Mononuclear cell (primary cell): ENCODE data around the gene SDK1. TPM values are rescaled to one million over a fixed set of nuclear protein-coding genes. Genes with fewer than 3 reads are reported as not detected.
"Not testable (repeated sequence)": the region's sequence is repeated elsewhere in the genome, so short reads cannot be mapped to it uniquely, and the experiment has no call there.

ENCODE experiments used
- H3K27me3 ChIP-seq: 2 replicates; pipeline ENCODE4 v1.6.0; 2011; ENCODE audit warnings: low read length, control low read depth; ENCODE audit not compliant: insufficient read depth
- H3K4me1 ChIP-seq: 2 replicates; pipeline ENCODE4 v1.5.1; 2011; ENCODE audit warnings: mild to moderate bottlenecking, low read length, control low read depth; ENCODE audit not compliant: insufficient read depth
- H3K4me3 ChIP-seq: 2 replicates; pipeline ENCODE4 v1.5.1; 2011; ENCODE audit warnings: mild to moderate bottlenecking, low read length, moderate library complexity
- H3K9me3 ChIP-seq: 2 replicates; pipeline ENCODE4 v1.5.1; 2011; ENCODE audit warnings: low read depth, mild to moderate bottlenecking, control low read depth, low read length
- total RNA-seq: library from RNA; depleted of rRNA; stranded (reverse); fragments of >200 nt; gene quantifications from one replicate; pipeline ENCODE4 v1.2.3, GENCODE V29; 2012

Gene SDK1
- total RNA-seq, 1 donor: 0.31 TPM

- no peaks in the 10 kb centered on the region for H3K4me1 ChIP-seq
- no peaks in the 10 kb centered on the region for H3K9me3 ChIP-seq
- H3K4me3 ChIP-seq: no peak overlapping the region
- no peaks in the 10 kb centered on the region for H3K27me3 ChIP-seq
These were observed 976.9 kb downstream of the SDK1 start for GRCh38 chr7:4277936-4278335.

DNA sequence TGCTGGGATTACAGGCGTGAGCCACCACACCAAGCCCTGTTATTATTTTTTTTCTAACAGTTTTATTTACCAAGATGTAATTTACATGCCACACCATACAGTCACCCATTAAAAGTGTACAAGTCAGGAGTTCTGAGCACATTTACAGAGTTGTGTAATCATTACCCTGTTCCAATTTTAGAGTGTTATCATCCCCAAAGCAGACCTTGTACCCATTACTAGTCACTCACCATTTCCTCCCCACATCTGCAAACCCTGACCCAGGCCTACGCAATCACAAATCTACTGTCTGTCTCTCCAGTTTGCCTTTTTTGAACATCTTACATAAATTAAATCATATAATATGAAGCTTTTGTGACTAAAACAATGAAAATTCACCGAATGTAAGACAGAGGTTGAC lies 978.2 kb downstream of the SDK1 start:
- Histone ChIP-seq H3K27me3 (no peaks in the 10 kb centered on the region), H3K9me3 (no peaks in the 10 kb centered on the region), H3K4me3 (no peak overlapping the region), H3K4me1 (no peaks in the 10 kb centered on the region)

DNA sequence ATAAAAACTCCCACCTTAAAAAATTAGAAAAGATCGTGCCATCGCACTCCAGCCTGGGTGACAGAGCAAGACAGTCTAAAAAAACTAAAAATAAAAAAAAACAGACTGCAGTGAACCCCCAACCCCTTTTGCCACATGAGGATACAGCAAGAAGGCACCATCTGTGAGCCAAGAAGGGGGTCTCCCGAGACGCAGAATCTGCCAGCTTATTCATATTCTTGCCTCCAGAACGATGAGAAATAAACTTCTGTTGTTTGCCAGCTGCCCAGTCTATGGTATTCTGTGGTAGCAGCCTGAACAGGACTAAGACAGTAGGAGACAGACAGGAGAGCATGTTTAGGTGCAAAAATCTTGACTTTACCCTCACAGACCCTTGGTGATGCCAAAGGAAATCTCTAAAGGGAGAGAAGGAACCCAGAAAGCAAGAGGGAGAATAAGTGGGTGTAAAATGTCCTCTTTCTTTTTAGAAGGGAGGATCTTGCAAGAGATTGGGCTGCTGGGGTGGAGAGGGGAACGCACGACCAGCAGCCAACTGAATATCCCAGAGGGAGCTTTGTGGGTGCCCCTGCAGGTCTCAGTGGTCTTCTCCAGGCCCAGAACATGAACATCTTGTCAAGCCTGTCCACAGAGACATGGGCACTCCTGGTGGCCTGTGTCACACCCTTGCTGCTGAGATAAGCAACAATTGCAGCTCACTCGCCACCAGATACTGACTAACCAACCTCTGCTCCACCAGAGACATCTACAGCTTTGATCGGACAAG lies 980.4 kb downstream of the SDK1 start:
- H3K27me3 ChIP-seq: no peaks in the 10 kb centered on the region
- no peak overlapping the region for H3K4me3 ChIP-seq
- no peaks in the 10 kb centered on the region for H3K4me1 ChIP-seq
- no peaks in the 10 kb centered on the region for H3K9me3 ChIP-seq

DNA sequence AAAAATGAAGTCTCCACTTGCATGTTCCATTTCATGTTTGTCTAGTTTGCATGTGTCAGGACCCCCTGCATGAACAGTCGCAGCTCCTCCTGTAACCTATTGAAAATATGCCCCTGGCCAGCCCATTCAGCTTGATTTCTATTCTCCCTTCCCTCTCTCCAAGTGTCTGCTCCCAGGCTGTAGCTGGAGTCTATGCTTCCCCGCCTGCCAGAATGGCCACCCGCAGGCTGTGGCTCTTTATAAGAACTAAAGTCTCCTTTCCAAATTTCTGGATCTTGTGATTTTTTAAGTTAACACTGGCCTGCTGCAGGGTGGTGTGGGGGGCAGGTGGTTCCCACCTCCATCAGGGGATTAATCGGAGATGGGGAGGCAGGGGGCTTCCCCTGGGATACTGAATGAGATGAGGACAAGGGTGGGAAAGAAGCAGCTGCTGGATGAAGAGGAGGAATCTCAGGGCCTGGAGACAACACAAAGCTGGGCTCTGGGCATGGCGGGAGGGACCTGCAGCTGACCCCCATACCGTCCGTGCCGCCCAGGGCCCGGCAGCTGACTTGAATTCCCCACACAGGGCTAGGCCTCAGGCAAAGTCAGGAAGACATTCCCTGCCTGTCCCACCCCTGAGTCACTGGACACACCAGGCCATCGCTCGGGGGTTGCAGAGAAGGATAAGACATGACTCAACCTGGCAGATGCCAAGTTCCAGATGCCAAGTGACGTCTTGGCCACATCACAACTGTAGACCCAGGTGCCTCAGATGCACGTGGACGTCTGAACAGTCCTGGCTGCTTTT lies 981.6 kb downstream of the SDK1 start:
- no peak overlapping the region for H3K4me3 ChIP-seq
- no peaks in the 10 kb centered on the region for H3K4me1 ChIP-seq
- no peaks in the 10 kb centered on the region for H3K27me3 ChIP-seq
- no peaks in the 10 kb centered on the region for H3K9me3 ChIP-seq

GRCh38 chr7:4286351-4286750 lies 985.3 kb downstream of the SDK1 start:
- Histone ChIP-seq H3K9me3 (no peaks in the 10 kb centered on the region), H3K4me3 (no peak overlapping the region), H3K4me1 (no peaks in the 10 kb centered on the region), H3K27me3 (no peaks in the 10 kb centered on the region)

DNA sequence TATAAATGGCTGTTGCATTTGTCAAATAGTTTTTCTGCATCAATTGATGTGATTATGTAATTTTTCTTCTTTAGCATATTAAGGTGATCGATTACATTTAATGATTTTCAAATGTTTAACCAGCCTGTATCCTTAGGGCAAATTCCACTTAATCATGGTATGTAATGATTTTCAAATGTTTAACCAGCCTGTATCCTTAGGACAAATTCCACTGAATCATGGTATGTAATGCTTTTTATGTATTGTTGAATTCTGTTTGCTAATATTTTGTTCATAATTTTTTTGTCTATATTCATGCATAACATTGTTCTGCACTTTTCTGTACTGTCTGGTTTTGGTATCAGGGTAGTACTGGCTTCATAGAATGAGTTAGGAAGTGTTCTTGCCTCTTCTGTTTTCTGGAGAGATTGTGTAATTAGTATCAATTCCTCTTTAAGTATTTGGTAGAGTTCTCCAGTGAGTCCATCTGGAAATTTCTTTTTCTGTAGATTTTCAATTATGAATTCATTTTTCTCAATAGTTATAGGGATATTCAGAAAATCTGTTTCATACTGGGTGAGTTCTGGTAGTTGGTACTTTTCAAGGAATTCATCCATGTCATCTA lies 987.8 kb downstream of the SDK1 start:
- no peaks in the 10 kb centered on the region for H3K27me3 ChIP-seq
- no peak overlapping the region for H3K4me3 ChIP-seq
- H3K4me1 ChIP-seq: no peaks in the 10 kb centered on the region
- H3K9me3 ChIP-seq: no peaks in the 10 kb centered on the region

DNA sequence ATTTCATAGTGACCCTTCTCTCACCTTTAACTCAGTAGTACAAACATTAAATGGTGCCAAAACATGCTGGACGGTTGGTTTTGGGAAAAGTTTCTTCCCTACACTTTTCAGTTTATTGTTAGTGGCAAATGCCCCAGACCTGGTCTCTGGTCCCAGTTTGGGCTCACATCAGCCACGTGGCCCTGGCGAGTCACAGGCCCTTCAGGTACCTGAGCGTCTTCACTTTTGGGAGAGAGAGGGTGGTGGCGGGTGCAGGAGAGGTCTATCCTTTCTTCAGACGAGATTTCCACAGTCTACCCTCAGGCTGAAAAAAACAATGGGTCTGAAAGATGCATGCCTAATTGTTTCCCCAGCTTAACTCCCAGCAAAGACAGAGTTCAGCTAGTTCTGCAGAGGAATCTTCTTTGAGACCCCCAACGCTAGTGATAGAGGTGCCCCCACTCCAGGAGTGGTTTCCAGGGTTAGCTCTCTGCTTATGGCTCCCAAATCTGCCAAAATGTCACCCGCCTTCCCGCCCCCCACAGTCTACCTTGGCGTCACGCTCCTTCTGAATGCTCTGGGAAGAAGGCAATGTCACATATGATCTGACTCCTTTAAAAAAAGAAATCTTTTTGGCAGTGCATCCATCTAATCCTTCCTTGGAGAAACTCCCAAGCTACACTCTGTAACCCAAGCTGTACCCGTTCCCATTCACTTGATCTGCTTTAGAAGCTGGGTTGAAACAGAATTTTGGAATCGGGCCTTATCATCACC lies 996.3 kb downstream of the SDK1 start:
- Histone ChIP-seq H3K9me3 (no peaks in the 10 kb centered on the region), H3K4me1 (no peaks in the 10 kb centered on the region), H3K27me3 (no peaks in the 10 kb centered on the region), H3K4me3 (no peak overlapping the region)

DNA sequence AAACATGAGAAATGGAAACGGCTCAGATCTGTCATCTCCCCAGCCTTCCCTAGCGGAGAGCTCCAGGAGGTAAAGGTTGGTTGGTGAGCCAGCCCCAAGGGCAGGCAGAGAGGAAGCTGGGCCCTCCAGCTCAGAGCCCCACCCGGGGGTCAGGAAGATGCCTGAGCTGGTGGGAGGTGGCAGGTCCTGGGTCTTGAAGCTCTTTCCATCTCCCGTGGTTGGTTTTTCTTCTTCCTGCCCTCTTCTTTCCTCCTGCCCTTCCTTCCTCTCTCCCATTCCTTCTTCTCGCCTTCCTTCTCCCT lies 996.8 kb downstream of the SDK1 start:
- Histone ChIP-seq H3K4me1 (no peaks in the 10 kb centered on the region), H3K27me3 (no peaks in the 10 kb centered on the region), H3K4me3 (no peak overlapping the region), H3K9me3 (no peaks in the 10 kb centered on the region)

- Histone ChIP-seq H3K27me3 (no peaks in the 10 kb centered on the region), H3K4me3 (no peak overlapping the region), H3K9me3 (no peaks in the 10 kb centered on the region), H3K4me1 (no peaks in the 10 kb centered on the region)
These were observed 998.4 kb downstream of the SDK1 start for GRCh38 chr7:4299431-4299830.

DNA sequence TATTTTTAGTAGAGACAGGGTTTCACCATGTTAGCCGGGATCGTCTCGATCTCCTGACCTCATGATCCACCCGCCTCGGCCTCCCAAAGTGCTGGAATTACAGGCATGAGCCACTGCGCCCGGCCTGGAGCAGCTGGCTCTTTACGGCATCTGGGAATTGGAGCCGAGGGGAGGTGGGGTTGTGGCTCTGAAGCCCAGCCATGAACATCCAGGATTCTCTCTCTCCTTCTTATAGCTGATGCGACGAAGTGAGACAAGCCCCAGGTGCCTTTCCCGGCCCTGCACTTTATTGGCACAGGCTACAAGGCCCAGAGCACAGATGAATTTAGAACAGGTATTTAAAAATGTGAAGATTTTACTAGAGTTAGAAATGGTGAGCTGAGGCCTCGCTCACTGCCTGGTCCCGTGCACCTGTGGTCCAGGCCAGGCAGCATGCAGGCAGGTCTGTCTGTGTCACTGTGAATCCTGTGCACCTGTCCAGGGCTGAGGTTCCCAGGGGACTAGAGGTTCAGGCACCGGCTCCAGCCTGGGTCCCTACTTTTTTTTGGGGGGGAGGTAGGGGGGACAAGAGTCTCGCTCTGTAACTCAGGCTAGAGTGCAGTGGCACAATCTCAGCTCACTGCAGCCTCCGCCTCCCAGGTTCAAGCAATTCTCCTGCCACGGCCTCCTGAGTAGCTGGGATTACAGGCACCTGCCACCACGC lies 1001.3 kb downstream of the SDK1 start:
- Histone ChIP-seq H3K4me3 (no peak overlapping the region), H3K27me3 (no peaks in the 10 kb centered on the region), H3K4me1 (no peaks in the 10 kb centered on the region), H3K9me3 (no peaks in the 10 kb centered on the region)

GRCh38 chr7:4307316-4308204 lies 1006.5 kb downstream of the SDK1 start:
- Histone ChIP-seq H3K27me3 (no peaks in the 10 kb centered on the region), H3K4me1 (no peaks in the 10 kb centered on the region), H3K4me3 (no peak overlapping the region), H3K9me3 (no peaks in the 10 kb centered on the region)

GRCh38 chr7:4308205-4308590 lies 1007.1 kb downstream of the SDK1 start:
- Histone ChIP-seq H3K27me3 (no peaks in the 10 kb centered on the region), H3K4me3 (no peak overlapping the region), H3K9me3 (no peaks in the 10 kb centered on the region), H3K4me1 (no peaks in the 10 kb centered on the region)

DNA sequence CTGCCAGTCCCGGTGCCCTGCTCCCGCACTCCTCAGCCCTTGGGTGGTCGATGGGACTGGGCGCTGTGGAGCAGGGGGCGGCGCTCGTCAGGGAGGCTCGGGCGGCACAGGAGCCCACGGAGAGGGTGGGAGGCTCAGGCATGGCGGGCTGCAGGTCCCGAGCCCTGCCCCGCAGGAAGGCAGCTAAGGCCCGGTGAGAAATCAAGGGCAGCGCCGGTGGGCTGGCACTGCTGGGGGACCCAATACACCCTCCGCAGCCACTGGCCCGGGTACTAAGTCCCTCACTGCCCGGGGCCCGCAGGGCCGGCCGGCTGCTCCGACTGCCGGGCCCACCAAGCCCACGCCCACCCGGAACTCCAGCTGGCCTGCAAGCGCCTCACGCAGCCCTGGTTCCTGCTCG lies 1012.9 kb downstream of the SDK1 start:
- H3K27me3 ChIP-seq, H3K4me1 ChIP-seq, H3K9me3 ChIP-seq, H3K4me3 ChIP-seq: not testable (repeated sequence)

DNA sequence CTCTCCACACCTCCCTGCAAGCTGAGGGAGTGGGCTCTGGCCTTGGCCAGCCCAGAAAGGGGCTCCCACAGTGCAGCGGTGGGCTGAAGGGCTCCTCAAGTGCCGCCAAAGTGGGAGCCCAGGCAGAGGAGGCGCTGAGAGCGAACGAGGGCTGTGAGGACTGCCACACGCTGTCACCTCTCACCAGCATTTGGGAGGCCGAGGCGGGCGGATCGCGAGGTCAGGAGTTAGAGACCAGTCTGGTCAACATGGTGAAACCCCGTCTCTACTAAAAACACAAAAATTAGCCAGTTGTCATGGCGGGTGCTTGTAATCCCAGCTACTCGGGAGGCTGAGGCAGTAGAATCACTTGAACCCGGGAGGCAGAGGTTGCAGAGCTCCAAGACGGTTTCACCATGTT lies 1013.3 kb downstream of the SDK1 start:
- H3K27me3 ChIP-seq, H3K9me3 ChIP-seq, H3K4me1 ChIP-seq, H3K4me3 ChIP-seq: not testable (repeated sequence)
